C4-2B (cell line): ENCODE measurements around the gene MIA2.

Source experiments
- H3K27ac ChIP-seq: fragments of 450-650 bp; 2 replicates; pipeline ENCODE4 v1.5.1; 2017
- CTCF ChIP-seq: fragments of 450-650 bp; conservative IDR thresholded peaks from 2 replicates; pipeline ENCODE4 v1.5.1; 2017; ENCODE audit warnings: mild to moderate bottlenecking
- ZFX ChIP-seq: fragments of 450-650 bp; IDR thresholded peaks from 2 replicates; pipeline ENCODE4 v1.6.1; 2017

Gene MIA2

GRCh38 chr14:39376667-39377403, 143.1 kb downstream of the MIA2 start:
- H3K27ac ChIP-seq: no peak overlapping the region
- TF ChIP-seq ZFX (no peak), CTCF (no peak)

- no peak for TF ChIP-seq ZFX
- no peak overlapping the region for H3K27ac ChIP-seq
Measured at GRCh38 chr14:39381366-39381765, 147.7 kb downstream of the MIA2 start.

GRCh38 chr14:39382463-39382862, 148.7 kb downstream of the MIA2 start:
- no peak overlapping the region for H3K27ac ChIP-seq
- TF ChIP-seq CTCF (no peak), ZFX (no peak)

- H3K27ac ChIP-seq: no peak overlapping the region
- TF ChIP-seq ZFX (no peak), CTCF (no peak)
Measured at GRCh38 chr14:39383026-39383660, 149.4 kb downstream of the MIA2 start.

- TF ChIP-seq ZFX (no peak), CTCF (no peak)
- no peak overlapping the region for H3K27ac ChIP-seq
Measured at GRCh38 chr14:39383741-39384140, 150.0 kb downstream of the MIA2 start.

GRCh38 chr14:39384177-39384576, 150.5 kb downstream of the MIA2 start:
- no peak overlapping the region for H3K27ac ChIP-seq
- no peak for TF ChIP-seq CTCF
- no peak for TF ChIP-seq ZFX

GRCh38 chr14:39393289-39393688, 159.6 kb downstream of the MIA2 start:
- no peak for TF ChIP-seq CTCF
- H3K27ac ChIP-seq: no peak overlapping the region
